SK-N-SH treated with all-trans-retinoic acid at 6 μM for 48 hours (cell line): ENCODE data around the gene HAO1.

Experiments
- ATAC-seq: fragments of 200-7000 bp; cut with Tn5 transposase; 3 replicates; pipeline ENCODE4 v1.9.1; 2020; ENCODE audit warnings: mild to moderate bottlenecking, moderate library complexity
- ARNTL ChIP-seq: fragments of 450-650 bp; formaldehyde crosslinking; IDR thresholded peaks from 2 replicates; pipeline ENCODE4 v1.5.0; 2020; ENCODE audit warnings: low read depth, mild to moderate bottlenecking, moderate library complexity, borderline replicate concordance
- BACH2 ChIP-seq: fragments of 250-450 bp; sonication (Bioruptor Pico); IDR thresholded peaks from 2 replicates; pipeline ENCODE4 v1.9.0; 2021; ENCODE audit warnings: mild to moderate bottlenecking, borderline replicate concordance
- CSDC2 ChIP-seq: fragments of 250-450 bp; sonication (Bioruptor Pico); IDR thresholded peaks from 2 replicates; pipeline ENCODE4 v1.5.0; 2020; ENCODE audit warnings: mild to moderate bottlenecking, moderate library complexity
- CSRNP3 ChIP-seq: fragments of 250-450 bp; sonication (Bioruptor Pico); IDR thresholded peaks from 2 replicates; pipeline ENCODE4 v1.5.1; 2021; ENCODE audit warnings: mild to moderate bottlenecking, moderate library complexity
- ESRRG ChIP-seq: fragments of 250-450 bp; sonication (Bioruptor Pico); IDR thresholded peaks from 2 replicates; pipeline ENCODE4 v1.6.1; 2021; ENCODE audit warnings: mild to moderate bottlenecking
- ISL1 ChIP-seq: fragments of 250-450 bp; sonication (Bioruptor Pico); IDR thresholded peaks from 2 replicates; pipeline ENCODE4 v2.1.2; 2022; ENCODE audit warnings: mild to moderate bottlenecking, moderate library complexity
- OSR1 ChIP-seq: fragments of 250-450 bp; sonication (Bioruptor Pico); IDR thresholded peaks from 2 replicates; pipeline ENCODE4 v1.8.0; 2022; ENCODE audit warnings: moderate library complexity, mild to moderate bottlenecking, inconsistent platforms
- POU6F1 ChIP-seq: fragments of 250-450 bp; sonication (Bioruptor Pico); IDR thresholded peaks from 2 replicates; pipeline ENCODE4 v1.8.0; 2021; ENCODE audit warnings: low read depth, mild to moderate bottlenecking, moderate library complexity, borderline replicate concordance
- PPARA ChIP-seq: fragments of 250-450 bp; sonication (Bioruptor Pico); IDR thresholded peaks from 2 replicates; pipeline ENCODE4 v1.5.0; 2020; ENCODE audit warnings: mild to moderate bottlenecking, borderline replicate concordance
- RARB ChIP-seq: fragments of 250-450 bp; sonication (Bioruptor Pico); IDR thresholded peaks from 2 replicates; pipeline ENCODE4 v1.8.0; 2021; ENCODE audit warnings: mild to moderate bottlenecking, moderate library complexity
- SNAI2 ChIP-seq: fragments of 250-450 bp; sonication (Bioruptor Pico); IDR thresholded peaks from 2 replicates; pipeline ENCODE4 v1.5.0; 2020; ENCODE audit warnings: mild to moderate bottlenecking, moderate library complexity
- TOX ChIP-seq: fragments of 250-450 bp; sonication (Bioruptor Pico); IDR thresholded peaks from 2 replicates; pipeline ENCODE4 v1.8.0; 2021; ENCODE audit warnings: mild to moderate bottlenecking, moderate library complexity, borderline replicate concordance
- TSHZ2 ChIP-seq: fragments of 250-450 bp; sonication (Bioruptor Pico); IDR thresholded peaks from 2 replicates; pipeline ENCODE4 v1.5.0; 2020; ENCODE audit warnings: mild to moderate bottlenecking, moderate library complexity
- ZC3H10 ChIP-seq: fragments of 250-450 bp; sonication (Bioruptor Pico); IDR thresholded peaks from 2 replicates; pipeline ENCODE4 v1.5.1; 2021; ENCODE audit warnings: mild to moderate bottlenecking, moderate library complexity
- ZFP3 ChIP-seq: fragments of 250-450 bp; sonication (Bioruptor Pico); IDR thresholded peaks from 2 replicates; pipeline ENCODE4 v1.5.0; 2020; ENCODE audit warnings: mild to moderate bottlenecking, moderate library complexity
- ZFP30 ChIP-seq: fragments of 450-650 bp; formaldehyde crosslinking; IDR thresholded peaks from 2 replicates; pipeline ENCODE4 v1.5.0; 2022; ENCODE audit warnings: mild to moderate bottlenecking, moderate library complexity
- ZNF565 ChIP-seq: fragments of 450-650 bp; formaldehyde crosslinking; conservative IDR thresholded peaks from 2 replicates; pipeline ENCODE4 v1.5.0; 2020; ENCODE audit warnings: low read depth, mild to moderate bottlenecking, moderate library complexity
- ZNF70 ChIP-seq: fragments of 450-650 bp; formaldehyde crosslinking; IDR thresholded peaks from 2 replicates; pipeline ENCODE4 v1.5.0; 2020; ENCODE audit warnings: mild to moderate bottlenecking, moderate library complexity
- ZNF8 ChIP-seq: fragments of 450-650 bp; formaldehyde crosslinking; IDR thresholded peaks from 2 replicates; pipeline ENCODE4 v1.5.0; 2020; ENCODE audit warnings: mild to moderate bottlenecking, moderate library complexity
- TF ChIP-seq, protein P1 (sequence below): fragments of 250-450 bp; sonication (Bioruptor Pico); IDR thresholded peaks from 2 replicates; pipeline ENCODE4 v1.5.1; 2020; ENCODE audit warnings: low read depth, mild to moderate bottlenecking, moderate library complexity

Gene HAO1

GRCh38 chr20:7975851-7976414 lies 35.7 kb upstream of the HAO1 start (continued):
- TF ChIP-seq CSDC2 (CRISPR knock-in tag): no peak

- no peak for ATAC-seq
- no peak for TF ChIP-seq ZNF565
- no peak for TF ChIP-seq ZFP3 (CRISPR knock-in tag)
- no peak for TF ChIP-seq ISL1
- TF ChIP-seq, protein P1, sequence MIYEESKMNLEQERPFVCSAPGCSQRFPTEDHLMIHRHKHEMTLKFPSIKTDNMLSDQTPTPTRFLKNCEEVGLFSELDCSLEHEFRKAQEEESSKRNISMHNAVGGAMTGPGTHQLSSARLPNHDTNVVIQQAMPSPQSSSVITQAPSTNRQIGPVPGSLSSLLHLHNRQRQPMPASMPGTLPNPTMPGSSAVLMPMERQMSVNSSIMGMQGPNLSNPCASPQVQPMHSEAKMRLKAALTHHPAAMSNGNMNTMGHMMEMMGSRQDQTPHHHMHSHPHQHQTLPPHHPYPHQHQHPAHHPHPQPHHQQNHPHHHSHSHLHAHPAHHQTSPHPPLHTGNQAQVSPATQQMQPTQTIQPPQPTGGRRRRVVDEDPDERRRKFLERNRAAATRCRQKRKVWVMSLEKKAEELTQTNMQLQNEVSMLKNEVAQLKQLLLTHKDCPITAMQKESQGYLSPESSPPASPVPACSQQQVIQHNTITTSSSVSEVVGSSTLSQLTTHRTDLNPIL (CRISPR knock-in tag): no peak
- TF ChIP-seq RARB (CRISPR knock-in tag): no peak
- no peak for TF ChIP-seq ZC3H10 (CRISPR knock-in tag)
- no peak for TF ChIP-seq TSHZ2 (CRISPR knock-in tag)
- no peak for TF ChIP-seq ZNF70 (CRISPR knock-in tag)
These were observed 34.7 kb upstream of the HAO1 start for GRCh38 chr20:7974785-7975435.

GRCh38 chr20:7971536-7972280 lies 31.4 kb upstream of the HAO1 start:
- TF ChIP-seq BACH2 (CRISPR knock-in tag) (no peak), ARNTL (CRISPR knock-in tag) (no peak), ZFP3 (CRISPR knock-in tag) (no peak), CSRNP3 (no peak), ESRRG (no peak), ISL1 (no peak), OSR1 (CRISPR knock-in tag) (no peak), CSDC2 (CRISPR knock-in tag) (no peak), SNAI2 (CRISPR knock-in tag) (no peak), RARB (CRISPR knock-in tag) (no peak), PPARA (CRISPR knock-in tag) (no peak), ZNF70 (CRISPR knock-in tag) (no peak), TOX (no peak), ZNF565 (no peak), ZFP30 (CRISPR knock-in tag) (no peak), ZC3H10 (CRISPR knock-in tag) (no peak), ZNF8 (CRISPR knock-in tag) (no peak), POU6F1 (CRISPR knock-in tag) (no peak)
- TF ChIP-seq, protein P1 (CRISPR knock-in tag): no peak
- ATAC-seq: no peak
